ENCODE data around the gene ADTRP. TPM values are rescaled to one million over a fixed set of nuclear protein-coding genes. Genes with fewer than 3 reads are reported as not detected.

The ADTRP gene
- total and polyA plus RNA-seq, 2 experiments from 2014 or later, result not detected

- TF ChIP-seq CTCF (IDR thresholded peaks at IDR 0.05; ENCODE audit: low read depth, low read length), result no peak
- Histone ChIP-seq H3K36me3 (no peaks in the 10 kb centered on the region), H3K4me1 (ENCODE audit: low read depth) (peaks cover 6% of the 10 kb centered on the region), H3K9me3 (ENCODE audit: low read depth) (no peaks in the 10 kb centered on the region), H3K27me3 (no peaks in the 10 kb centered on the region), H3K4me3 (no peak overlapping the region), H3K27ac (no peak overlapping the region)
- no peak for DNase-seq (ENCODE audit: low read depth in 1 of 2, low spot score in 1 of 2)
Observed at GRCh38 chr6:11812951-11813350, 34.3 kb upstream of the ADTRP start.

GRCh38 chr6:11812439-11812838 is 33.8 kb upstream of the ADTRP start:
- no peak for DNase-seq (ENCODE audit: low read depth in 1 of 2, low spot score in 1 of 2)
- Histone ChIP-seq H3K27ac (no peak overlapping the region), H3K4me1 (ENCODE audit: low read depth) (peaks cover 6% of the 10 kb centered on the region), H3K9me3 (ENCODE audit: low read depth) (no peaks in the 10 kb centered on the region), H3K4me3 (no peak overlapping the region), H3K36me3 (no peaks in the 10 kb centered on the region), H3K27me3 (peaks cover under 1% of the 10 kb centered on the region)
- TF ChIP-seq CTCF (IDR thresholded peaks at IDR 0.05; ENCODE audit: low read depth, low read length), result no peak

GRCh38 chr6:11811644-11812264 is 33.2 kb upstream of the ADTRP start:
- no peak for TF ChIP-seq CTCF (IDR thresholded peaks at IDR 0.05; ENCODE audit: low read depth, low read length)
- DNase-seq (ENCODE audit: low read depth in 1 of 2, low spot score in 1 of 2), result no peak
- Histone ChIP-seq H3K9me3 (ENCODE audit: low read depth) (no peaks in the 10 kb centered on the region), H3K4me3 (no peak overlapping the region), H3K27me3 (peaks cover 2% of the 10 kb centered on the region), H3K27ac (no peak overlapping the region), H3K36me3 (no peaks in the 10 kb centered on the region), H3K4me1 (ENCODE audit: low read depth) (peaks cover 6% of the 10 kb centered on the region)

- Histone ChIP-seq H3K36me3 (no peaks in the 10 kb centered on the region), H3K27me3 (peaks cover 2% of the 10 kb centered on the region), H3K27ac (no peak overlapping the region), H3K9me3 (ENCODE audit: low read depth) (no peaks in the 10 kb centered on the region), H3K4me1 (ENCODE audit: low read depth) (peaks cover 6% of the 10 kb centered on the region), H3K4me3 (no peak overlapping the region)
- peak in 1 of 2 donors; percentile 58 for DNase-seq (ENCODE audit: low read depth in 1 of 2, low spot score in 1 of 2)
- TF ChIP-seq CTCF (IDR thresholded peaks at IDR 0.05; ENCODE audit: low read depth, low read length), result no peak
Observed at GRCh38 chr6:11810854-11811643, 32.4 kb upstream of the ADTRP start.

- no peak overlapping the region for H3K27ac ChIP-seq
- H3K9me3 ChIP-seq (ENCODE audit: low read depth), result no peaks in the 10 kb centered on the region
- H3K4me3 ChIP-seq, result no peak overlapping the region
- no peak for TF ChIP-seq CTCF (IDR thresholded peaks at IDR 0.05; ENCODE audit: low read depth, low read length)
- H3K36me3 ChIP-seq, result no peaks in the 10 kb centered on the region
- peak; percentile 57 to 96 for DNase-seq (ENCODE audit: low read depth in 1 of 2, low spot score in 1 of 2)
- peaks cover 2% of the 10 kb centered on the region for H3K27me3 ChIP-seq
- peaks cover 6% of the 10 kb centered on the region for H3K4me1 ChIP-seq (ENCODE audit: low read depth)
Observed at GRCh38 chr6:11810039-11810541, 31.5 kb upstream of the ADTRP start.
